ENCODE data around the gene TRMT1. TPM values are rescaled to one million over a fixed set of nuclear protein-coding genes. Genes with fewer than 3 reads are reported as not detected.
"Not testable (repeated sequence)": the region's sequence is repeated elsewhere in the genome, so short reads cannot be mapped to it uniquely, and the experiment has no call there.

The TRMT1 gene
- total and polyA plus RNA-seq, 2 donors (not counting 1 experiment from before 2014, with no cell fraction given): 12.2 to 20.3 TPM

- DNase-seq (ENCODE audit: low read depth in 2 of 2): peak; percentile 94 to 95
- H3K4me3 ChIP-seq (replicated peaks in 1 of 4; ENCODE audit: control extremely low read depth in 1 of 4, insufficient read depth in 1 of 4, low read depth in 3 of 4, low read length in 4 of 4): peak within 1 kb of the TSS; percentile 75 to 100 (median 98)
- TF ChIP-seq EZH2 (IDR thresholded peaks at IDR 0.05; ENCODE audit: low read length, missing control alignments): no peak
- TF ChIP-seq, protein P1, sequence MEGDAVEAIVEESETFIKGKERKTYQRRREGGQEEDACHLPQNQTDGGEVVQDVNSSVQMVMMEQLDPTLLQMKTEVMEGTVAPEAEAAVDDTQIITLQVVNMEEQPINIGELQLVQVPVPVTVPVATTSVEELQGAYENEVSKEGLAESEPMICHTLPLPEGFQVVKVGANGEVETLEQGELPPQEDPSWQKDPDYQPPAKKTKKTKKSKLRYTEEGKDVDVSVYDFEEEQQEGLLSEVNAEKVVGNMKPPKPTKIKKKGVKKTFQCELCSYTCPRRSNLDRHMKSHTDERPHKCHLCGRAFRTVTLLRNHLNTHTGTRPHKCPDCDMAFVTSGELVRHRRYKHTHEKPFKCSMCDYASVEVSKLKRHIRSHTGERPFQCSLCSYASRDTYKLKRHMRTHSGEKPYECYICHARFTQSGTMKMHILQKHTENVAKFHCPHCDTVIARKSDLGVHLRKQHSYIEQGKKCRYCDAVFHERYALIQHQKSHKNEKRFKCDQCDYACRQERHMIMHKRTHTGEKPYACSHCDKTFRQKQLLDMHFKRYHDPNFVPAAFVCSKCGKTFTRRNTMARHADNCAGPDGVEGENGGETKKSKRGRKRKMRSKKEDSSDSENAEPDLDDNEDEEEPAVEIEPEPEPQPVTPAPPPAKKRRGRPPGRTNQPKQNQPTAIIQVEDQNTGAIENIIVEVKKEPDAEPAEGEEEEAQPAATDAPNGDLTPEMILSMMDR (conservative IDR thresholded peaks at IDR 0.05 in 1 of 2, IDR thresholded peaks at IDR 0.05 in 1 of 2; ENCODE audit: low read depth in 1 of 2, low read length in 2 of 2): peak; percentile 51 to 62
- H3K9ac ChIP-seq (ENCODE audit: insufficient read depth, low read length): peak within 1 kb of the TSS; percentile 97
- H2AFZ ChIP-seq (ENCODE audit: low read length): peak within 1 kb of the TSS; percentile 89
- peaks cover 49% of the 10 kb centered on the region for H3K79me2 ChIP-seq (ENCODE audit: control insufficient read depth, insufficient read depth, low read length)
- H3K4me2 ChIP-seq (ENCODE audit: extremely low read depth, insufficient read depth, low read length): peak within 1 kb of the TSS; percentile 92
- H3K27me3 ChIP-seq (ENCODE audit: control insufficient read depth, insufficient read depth, low read length): no peaks in the 10 kb centered on the region
- H3K36me3 ChIP-seq (ENCODE audit: control insufficient read depth, insufficient read depth, low read length): peaks cover 2% of the 10 kb centered on the region
- no peaks in the 10 kb centered on the region for H4K20me1 ChIP-seq (ENCODE audit: control insufficient read depth, extremely low read depth, insufficient read depth, low read length)
- H3K4me1 ChIP-seq (ENCODE audit: control insufficient read depth, extremely low read depth, insufficient read depth, low read length): peaks cover 8% of the 10 kb centered on the region
- no peaks in the 10 kb centered on the region for H3K9me3 ChIP-seq (ENCODE audit: control insufficient read depth, insufficient read depth, low read depth, low read length)
- H3K27ac ChIP-seq (ENCODE audit: insufficient read depth, low read length): peak within 1 kb of the TSS; percentile 99
Observed at GRCh38 chr19:13150187-13150930, 33.8 kb upstream of the TRMT1 start, which contains the start of the genes IER2 and STX10. IER2 (plus strand) TSS chr19:13150411; CDS start chr19:13153187, 2,776 bp downstream. STX10 (minus strand) TSS chr19:13150375; CDS start chr19:13150173, 202 bp downstream.

- H2AFZ ChIP-seq (ENCODE audit: low read length): peak overlapping the region; percentile 89
- peak overlapping the region; percentile 92 for H3K4me2 ChIP-seq (ENCODE audit: extremely low read depth, insufficient read depth, low read length)
- no peaks in the 10 kb centered on the region for H4K20me1 ChIP-seq (ENCODE audit: control insufficient read depth, extremely low read depth, insufficient read depth, low read length)
- H3K79me2 ChIP-seq (ENCODE audit: control insufficient read depth, insufficient read depth, low read length): peaks cover 44% of the 10 kb centered on the region
- H3K4me3 ChIP-seq (replicated peaks in 1 of 4; ENCODE audit: control extremely low read depth in 1 of 4, insufficient read depth in 1 of 4, low read depth in 3 of 4, low read length in 4 of 4): peak overlapping the region; percentile 75 to 100 (median 98)
- peaks cover 7% of the 10 kb centered on the region for H3K4me1 ChIP-seq (ENCODE audit: control insufficient read depth, extremely low read depth, insufficient read depth, low read length)
- H3K27ac ChIP-seq (ENCODE audit: insufficient read depth, low read length): peak overlapping the region; percentile 99
- TF ChIP-seq, protein P1 (conservative IDR thresholded peaks at IDR 0.05 in 1 of 2, IDR thresholded peaks at IDR 0.05 in 1 of 2; ENCODE audit: low read depth in 1 of 2, low read length in 2 of 2): no peak
- no peak for TF ChIP-seq EZH2 (IDR thresholded peaks at IDR 0.05; ENCODE audit: low read length, missing control alignments)
- H3K36me3 ChIP-seq (ENCODE audit: control insufficient read depth, insufficient read depth, low read length): peaks cover 4% of the 10 kb centered on the region
- no peaks in the 10 kb centered on the region for H3K27me3 ChIP-seq (ENCODE audit: control insufficient read depth, insufficient read depth, low read length)
- H3K9me3 ChIP-seq (ENCODE audit: control insufficient read depth, insufficient read depth, low read depth, low read length): no peaks in the 10 kb centered on the region
- peak; percentile 27 to 58 for DNase-seq (ENCODE audit: low read depth in 2 of 2)
- H3K9ac ChIP-seq (ENCODE audit: insufficient read depth, low read length): peak overlapping the region; percentile 97
Observed at GRCh38 chr19:13149628-13150186, 33.2 kb upstream of the TRMT1 start.

DNA sequence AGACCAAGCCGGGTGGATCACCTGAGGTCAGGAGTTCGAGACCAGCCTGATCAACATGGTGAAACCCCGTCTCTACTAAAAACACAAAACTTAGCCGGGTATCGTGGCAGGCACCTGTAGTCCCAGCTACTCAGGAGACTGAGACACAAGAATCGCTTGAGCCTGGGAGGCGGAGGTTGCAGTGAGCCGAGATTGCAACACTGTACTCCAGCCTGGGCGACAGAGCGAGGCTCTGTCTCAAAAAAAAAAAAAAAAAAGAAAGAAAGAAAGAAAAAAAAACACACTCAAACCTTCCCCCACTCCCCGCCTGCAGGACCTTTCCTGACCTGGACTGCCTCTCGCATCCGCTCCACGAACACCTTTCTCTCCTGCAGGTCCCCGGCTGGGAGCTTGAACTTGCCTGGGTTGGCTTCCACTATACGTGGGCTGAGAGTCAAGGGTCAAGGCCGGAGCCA lies 32.7 kb upstream of the TRMT1 start:
- H3K27ac ChIP-seq (ENCODE audit: insufficient read depth, low read length): peak overlapping the region; percentile 99

More for the DNA sequence above, 32.7 kb upstream of the TRMT1 start:
- H3K79me2 ChIP-seq (ENCODE audit: control insufficient read depth, insufficient read depth, low read length): peaks cover 39% of the 10 kb centered on the region
- not testable (repeated sequence) for H3K4me1 ChIP-seq (ENCODE audit: control insufficient read depth, extremely low read depth, insufficient read depth, low read length); H3K36me3 ChIP-seq (ENCODE audit: control insufficient read depth, insufficient read depth, low read length); H3K27me3 ChIP-seq (ENCODE audit: control insufficient read depth, insufficient read depth, low read length); H3K9me3 ChIP-seq (ENCODE audit: control insufficient read depth, insufficient read depth, low read depth, low read length); H4K20me1 ChIP-seq (ENCODE audit: control insufficient read depth, extremely low read depth, insufficient read depth, low read length); DNase-seq (ENCODE audit: low read depth in 2 of 2)
- H3K4me2 ChIP-seq (ENCODE audit: extremely low read depth, insufficient read depth, low read length): peak overlapping the region; percentile 92
- peak overlapping the region; percentile 97 for H3K9ac ChIP-seq (ENCODE audit: insufficient read depth, low read length)
- peak overlapping the region; percentile 75 to 100 (median 98) for H3K4me3 ChIP-seq (replicated peaks in 1 of 4; ENCODE audit: control extremely low read depth in 1 of 4, insufficient read depth in 1 of 4, low read depth in 3 of 4, low read length in 4 of 4)
- peak overlapping the region; percentile 66 for H2AFZ ChIP-seq (ENCODE audit: low read length)

All from fibroblast of lung (primary cell).